ENCODE measurements around the gene MAP6. TPM values are rescaled to one million over a fixed set of nuclear protein-coding genes. Genes with fewer than 3 reads are reported as not detected.

MAP6 gene
- total and polyA plus RNA-seq, 2 of the 13 experiments (the other 11 are each of a cell fraction or from before 2014, with no cell fraction given), result 0.04 TPM; not detected in 1

DNA sequence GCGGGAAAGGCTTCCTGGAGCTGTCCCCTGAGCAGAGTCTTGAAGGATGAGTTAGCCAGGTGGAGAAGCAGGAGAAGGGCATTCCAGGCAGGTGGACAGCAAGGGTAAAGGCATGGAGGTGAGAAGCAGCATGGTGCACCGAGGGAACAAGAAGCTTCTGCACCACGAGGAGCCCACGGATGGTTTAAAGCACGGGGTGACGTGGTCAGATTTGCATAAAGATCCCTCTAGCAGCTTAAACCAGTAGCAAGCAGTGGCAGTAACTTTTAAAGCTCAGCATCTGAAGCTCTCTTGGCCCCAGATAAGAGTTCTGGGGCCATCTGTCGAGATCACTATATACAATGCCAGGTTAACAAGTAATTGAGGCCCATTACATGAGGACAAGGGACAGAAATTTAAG lies 69.9 kb downstream of the MAP6 start (continued):
- TF ChIP-seq, protein P1, sequence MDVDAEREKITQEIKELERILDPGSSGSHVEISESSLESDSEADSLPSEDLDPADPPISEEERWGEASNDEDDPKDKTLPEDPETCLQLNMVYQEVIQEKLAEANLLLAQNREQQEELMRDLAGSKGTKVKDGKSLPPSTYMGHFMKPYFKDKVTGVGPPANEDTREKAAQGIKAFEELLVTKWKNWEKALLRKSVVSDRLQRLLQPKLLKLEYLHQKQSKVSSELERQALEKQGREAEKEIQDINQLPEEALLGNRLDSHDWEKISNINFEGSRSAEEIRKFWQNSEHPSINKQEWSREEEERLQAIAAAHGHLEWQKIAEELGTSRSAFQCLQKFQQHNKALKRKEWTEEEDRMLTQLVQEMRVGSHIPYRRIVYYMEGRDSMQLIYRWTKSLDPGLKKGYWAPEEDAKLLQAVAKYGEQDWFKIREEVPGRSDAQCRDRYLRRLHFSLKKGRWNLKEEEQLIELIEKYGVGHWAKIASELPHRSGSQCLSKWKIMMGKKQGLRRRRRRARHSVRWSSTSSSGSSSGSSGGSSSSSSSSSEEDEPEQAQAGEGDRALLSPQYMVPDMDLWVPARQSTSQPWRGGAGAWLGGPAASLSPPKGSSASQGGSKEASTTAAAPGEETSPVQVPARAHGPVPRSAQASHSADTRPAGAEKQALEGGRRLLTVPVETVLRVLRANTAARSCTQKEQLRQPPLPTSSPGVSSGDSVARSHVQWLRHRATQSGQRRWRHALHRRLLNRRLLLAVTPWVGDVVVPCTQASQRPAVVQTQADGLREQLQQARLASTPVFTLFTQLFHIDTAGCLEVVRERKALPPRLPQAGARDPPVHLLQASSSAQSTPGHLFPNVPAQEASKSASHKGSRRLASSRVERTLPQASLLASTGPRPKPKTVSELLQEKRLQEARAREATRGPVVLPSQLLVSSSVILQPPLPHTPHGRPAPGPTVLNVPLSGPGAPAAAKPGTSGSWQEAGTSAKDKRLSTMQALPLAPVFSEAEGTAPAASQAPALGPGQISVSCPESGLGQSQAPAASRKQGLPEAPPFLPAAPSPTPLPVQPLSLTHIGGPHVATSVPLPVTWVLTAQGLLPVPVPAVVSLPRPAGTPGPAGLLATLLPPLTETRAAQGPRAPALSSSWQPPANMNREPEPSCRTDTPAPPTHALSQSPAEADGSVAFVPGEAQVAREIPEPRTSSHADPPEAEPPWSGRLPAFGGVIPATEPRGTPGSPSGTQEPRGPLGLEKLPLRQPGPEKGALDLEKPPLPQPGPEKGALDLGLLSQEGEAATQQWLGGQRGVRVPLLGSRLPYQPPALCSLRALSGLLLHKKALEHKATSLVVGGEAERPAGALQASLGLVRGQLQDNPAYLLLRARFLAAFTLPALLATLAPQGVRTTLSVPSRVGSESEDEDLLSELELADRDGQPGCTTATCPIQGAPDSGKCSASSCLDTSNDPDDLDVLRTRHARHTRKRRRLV (CRISPR knock-in tag; IDR thresholded peaks at IDR 0.05), result no peak
- TF ChIP-seq KMT2A (CRISPR knock-in tag; IDR thresholded peaks at IDR 0.05), result no peak
- TF ChIP-seq ZFP36L1 (CRISPR knock-in tag; IDR thresholded peaks at IDR 0.05), result no peak
- TF ChIP-seq, protein P2, sequence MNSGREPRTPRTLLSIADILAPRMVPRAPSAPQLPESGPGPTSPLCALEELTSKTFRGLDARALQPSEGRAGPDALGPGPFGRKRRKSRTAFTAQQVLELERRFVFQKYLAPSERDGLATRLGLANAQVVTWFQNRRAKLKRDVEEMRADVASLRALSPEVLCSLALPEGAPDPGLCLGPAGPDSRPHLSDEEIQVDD (CRISPR knock-in tag; IDR thresholded peaks at IDR 0.05; ENCODE audit: borderline replicate concordance), result no peak
- no peak for TF ChIP-seq SALL1 (CRISPR knock-in tag; IDR thresholded peaks at IDR 0.05)
- TF ChIP-seq NCOR1 (IDR thresholded peaks at IDR 0.05; ENCODE audit: borderline replicate concordance, low read length), result no peak
- no peak for TF ChIP-seq TP53 (CRISPR knock-in tag; conservative IDR thresholded peaks at IDR 0.05)

DNA sequence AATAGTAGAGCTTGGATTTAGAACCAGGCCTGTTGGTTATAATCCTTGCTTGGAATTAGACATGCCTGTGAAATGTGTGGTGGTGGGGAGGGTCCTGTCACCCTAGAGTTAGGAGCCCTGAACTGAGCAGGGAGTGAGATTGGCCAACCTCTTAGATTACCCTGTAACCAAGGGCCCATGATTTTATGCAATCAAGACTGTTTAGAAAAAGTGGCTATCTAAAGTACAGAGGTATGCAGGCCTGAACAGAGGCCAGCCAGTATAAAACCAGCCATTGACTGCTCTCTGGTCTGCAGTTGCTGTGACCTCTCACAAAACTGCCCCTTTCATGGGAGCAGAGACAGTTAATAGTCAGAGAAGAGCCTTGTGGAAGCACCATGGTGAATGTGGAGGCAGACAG lies 70.6 kb downstream of the MAP6 start:
- H4K20me1 ChIP-seq (ENCODE audit: insufficient read depth, low read length), result no peaks in the 10 kb centered on the region
- ChIA-PET POLR2A (interaction anchor here (1.0 kb wide), 1 partner anchor 42 kb away, joined by 3 read pairs; no protein-coding TSS in a partner anchor), CTCF (ENCODE audit: low intra/inter-chr PET ratio, low total read pairs) (interaction anchor here (1.7 kb wide), 1 partner anchor 51 kb away, joined by 3 read pairs; no protein-coding TSS in a partner anchor)
- H3K4me2 ChIP-seq (ENCODE audit: low read depth, low read length), result no peak overlapping the region
- BruUV-seq (replicated peaks), result no TSS peak
- H3K27ac ChIP-seq (ENCODE audit: extremely low read length, insufficient read depth, low read length), result no peak overlapping the region
- no peak overlapping the region for H3K9ac ChIP-seq (ENCODE audit: insufficient read depth, low read depth, low read length)
- peaks cover 5% of the 10 kb centered on the region for H3K4me1 ChIP-seq (ENCODE audit: insufficient read depth, low read length)
- ATAC-seq (no peak), FAIRE-seq (no peak), DNase-seq (ENCODE audit: low spot score) (no peak)
- in situ Hi-C loops (cut with HindIII; ENCODE audit: extremely low pct_ligation_motif_present, low pct_unique_long_range_greater_than_20kb), result loop anchor here (5.0 kb wide), 1 partner anchor 169 kb away; the partner anchor contains the start of gene DGAT2
- H3K36me3 ChIP-seq (replicated peaks in 1 of 2; ENCODE audit: control insufficient read depth in 1 of 2, insufficient read depth in 2 of 2, low read length in 2 of 2), result no peaks in the 10 kb centered on the region
- H3K4me3 ChIP-seq (replicated peaks in 1 of 3; ENCODE audit: insufficient read depth in 1 of 3, low read depth in 2 of 3, low read length in 3 of 3), result no peak overlapping the region
- no peaks in the 10 kb centered on the region for H3K9me3 ChIP-seq (ENCODE audit: low read length)
- H3K27me3 ChIP-seq (ENCODE audit: control insufficient read depth in 1 of 2, insufficient read depth in 2 of 2, low read length in 2 of 2), result peaks cover 2 to 17% of the 10 kb centered on the region in 2 experiments; a peak in 3 of 5 replicates
- intact Hi-C loops (cut with micrococcal nuclease; ENCODE audit: unreplicated experiment), result no loop called here
- H3K79me2 ChIP-seq (ENCODE audit: insufficient read depth, low read length), result no peaks in the 10 kb centered on the region
- H2AFZ ChIP-seq (ENCODE audit: low read length), result no peak overlapping the region
- TF ChIP-seq ZNF839 (CRISPR knock-in tag; IDR thresholded peaks at IDR 0.05; ENCODE audit: borderline replicate concordance) (no peak), CEBPG (CRISPR knock-in tag; IDR thresholded peaks at IDR 0.05) (no peak), ATF7 (IDR thresholded peaks at IDR 0.05) (no peak), ATF7 (CRISPR knock-in tag; IDR thresholded peaks at IDR 0.05) (no peak), HMG20B (CRISPR knock-in tag; conservative IDR thresholded peaks at IDR 0.05) (no peak), KMT2A (CRISPR knock-in tag; IDR thresholded peaks at IDR 0.05) (no peak), ZNF431 (CRISPR knock-in tag; IDR thresholded peaks at IDR 0.05; ENCODE audit: borderline replicate concordance, low read depth) (no peak), MED1 (CRISPR knock-in tag; IDR thresholded peaks at IDR 0.05) (no peak), ZBTB38 (CRISPR knock-in tag; IDR thresholded peaks at IDR 0.05) (no peak), CC2D1A (CRISPR knock-in tag; IDR thresholded peaks at IDR 0.05) (no peak)
- TF ChIP-seq, protein P3, sequence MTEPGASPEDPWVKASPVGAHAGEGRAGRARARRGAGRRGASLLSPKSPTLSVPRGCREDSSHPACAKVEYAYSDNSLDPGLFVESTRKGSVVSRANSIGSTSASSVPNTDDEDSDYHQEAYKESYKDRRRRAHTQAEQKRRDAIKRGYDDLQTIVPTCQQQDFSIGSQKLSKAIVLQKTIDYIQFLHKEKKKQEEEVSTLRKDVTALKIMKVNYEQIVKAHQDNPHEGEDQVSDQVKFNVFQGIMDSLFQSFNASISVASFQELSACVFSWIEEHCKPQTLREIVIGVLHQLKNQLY (CRISPR knock-in tag; IDR thresholded peaks at IDR 0.05), result no peak
